Hepatocyte (in vitro differentiated cells): ENCODE measurements around the gene ZBTB44. TPM values are rescaled to one million over a fixed set of nuclear protein-coding genes. Genes with fewer than 3 reads are reported as not detected.
"Not testable (repeated sequence)": the region's sequence is repeated elsewhere in the genome, so short reads cannot be mapped to it uniquely, and the experiment has no call there.

Source experiments
- DNase-seq: peaks from one replicate; pipeline ENCODE4 v3.0.0-alpha.2; 2016; ENCODE audit warnings: low spot score
- H2AFZ ChIP-seq: fragments of 200-600 bp; sonication (generic); 2 replicates; pipeline ENCODE4 v1.6.0; 2016; ENCODE audit warnings: antibody characterized with exemption, mild to moderate bottlenecking
- H3K27ac ChIP-seq: fragments of 200-600 bp; sonication (generic); 2 replicates; pipeline ENCODE4 v1.5.1; 2016; ENCODE audit warnings: mild to moderate bottlenecking
- H3K27me3 ChIP-seq: fragments of 200-600 bp; sonication (generic); 2 replicates; pipeline ENCODE4 v1.6.1; 2016
- H3K36me3 ChIP-seq: fragments of 200-600 bp; sonication (generic); replicated peaks from 2 replicates; pipeline ENCODE4 v1.5.1; 2016; ENCODE audit warnings: low read depth; ENCODE audit not compliant: insufficient read depth
- H3K4me1 ChIP-seq: fragments of 200-600 bp; sonication (generic); 2 replicates; pipeline ENCODE4 v1.5.1; 2016; ENCODE audit warnings: mild to moderate bottlenecking, moderate library complexity; ENCODE audit not compliant: insufficient read depth
- H3K4me2 ChIP-seq: fragments of 200-600 bp; sonication (generic); 2 replicates; pipeline ENCODE4 v1.6.0; 2016
- H3K4me3 ChIP-seq: fragments of 200-600 bp; sonication (generic); 2 replicates; pipeline ENCODE4 v1.5.1; 2016; ENCODE audit warnings: mild to moderate bottlenecking
- H3K79me2 ChIP-seq: fragments of 200-600 bp; sonication (generic); 2 replicates; pipeline ENCODE4 v1.6.0; 2017; ENCODE audit warnings: mild to moderate bottlenecking
- H3K9me2 ChIP-seq: fragments of 200-600 bp; sonication (generic); replicated peaks from 2 replicates; pipeline ENCODE4 v1.6.0; 2017; ENCODE audit warnings: mild to moderate bottlenecking; ENCODE audit not compliant: insufficient read depth
- H3K9me3 ChIP-seq: fragments of 200-600 bp; sonication (generic); 2 replicates; pipeline ENCODE4 v1.5.1; 2016; ENCODE audit warnings: low read depth, mild to moderate bottlenecking
- H4K20me1 ChIP-seq: fragments of 200-600 bp; sonication (generic); 2 replicates; pipeline ENCODE4 v1.6.0; 2016; ENCODE audit warnings: mild to moderate bottlenecking; ENCODE audit not compliant: insufficient read depth, poor library complexity, severe bottlenecking
- CTCF ChIP-seq: fragments of 200-600 bp; sonication (generic); IDR thresholded peaks from 2 replicates; pipeline ENCODE4 v1.5.1; 2016; ENCODE audit warnings: antibody characterized with exemption, mild to moderate bottlenecking; ENCODE audit not compliant: poor library complexity
- EZH2 ChIP-seq: fragments of 200-600 bp; sonication (generic); IDR thresholded peaks from 2 replicates; pipeline ENCODE4 v1.6.1; 2016; ENCODE audit warnings: antibody characterized with exemption, mild to moderate bottlenecking, borderline replicate concordance
- EZH2phosphoT487 ChIP-seq: fragments of 200-600 bp; sonication (generic); IDR thresholded peaks from one replicate; pipeline ENCODE4 v1.6.1; 2018; ENCODE audit warnings: antibody characterized with exemption, mild to moderate bottlenecking, low read depth, moderate library complexity; ENCODE audit not compliant: unreplicated experiment, severe bottlenecking
- WGBS: methylation state at CpG from one replicate; pipeline ENCODE4 v1.1.6; 2016; ENCODE audit warnings: low lambda C conversion rate; ENCODE audit errors: missing lambda C conversion rate; 5-methylcytosine and 5-hydroxymethylcytosine counted together
- polyA plus RNA-seq: library from polyadenylated mRNA; unstranded; fragments of >200 nt; fragmentation: Nextera tagmentation; extraction: Ambion mirVana; gene quantifications from 2 replicates; pipeline ENCODE4 v1.2.1, GENCODE V29; 2016
- total RNA-seq: library from RNA; depleted of rRNA; stranded (reverse); fragments of >200 nt; gene quantifications from 2 replicates; pipeline ENCODE4 v1.2.3, GENCODE V29; 2014

ZBTB44 gene
- total and polyA plus RNA-seq, 2 experiments from 2014 or later = 7.3 to 53.8 TPM

DNA sequence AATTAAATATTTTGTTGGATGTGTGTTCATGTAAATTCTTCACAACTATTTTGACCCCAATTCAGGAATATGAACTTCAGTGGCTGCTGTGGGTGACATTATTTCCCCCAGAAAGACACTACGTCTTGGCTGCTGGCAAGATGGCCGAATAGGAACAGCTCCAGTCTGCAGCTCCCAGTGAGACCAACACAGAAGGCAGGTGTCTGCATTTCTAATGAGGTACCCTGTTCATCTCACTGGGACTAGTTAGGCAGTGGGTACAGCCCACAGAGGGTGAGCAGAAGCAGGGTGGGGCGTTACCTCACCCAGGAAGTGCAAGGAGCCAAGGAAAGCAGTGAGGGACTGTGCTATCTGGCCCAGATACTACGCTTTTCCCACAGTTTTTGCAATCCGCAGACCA lies 65.3 kb downstream of the ZBTB44 start:
- no peak overlapping the region for H3K4me2 ChIP-seq
- no peak for TF ChIP-seq EZH2phosphoT487
- TF ChIP-seq CTCF = no peak
- no peak for TF ChIP-seq EZH2
- H3K4me1 ChIP-seq = no peaks in the 10 kb centered on the region
- DNase-seq = no peak
- WGBS = over 99% methylated on average over 5 of the region's 5 CpGs
- H2AFZ ChIP-seq = no peak overlapping the region
- peaks cover 8% of the 10 kb centered on the region for H3K9me3 ChIP-seq
- no peaks in the 10 kb centered on the region for H3K27me3 ChIP-seq
- no peaks in the 10 kb centered on the region for H3K36me3 ChIP-seq
- peaks cover 52% of the 10 kb centered on the region for H3K79me2 ChIP-seq
- H3K27ac ChIP-seq = no peak overlapping the region
- H3K9me2 ChIP-seq = no peaks in the 10 kb centered on the region
- H3K4me3 ChIP-seq = no peak overlapping the region
- peaks cover 14% of the 10 kb centered on the region for H4K20me1 ChIP-seq

DNA sequence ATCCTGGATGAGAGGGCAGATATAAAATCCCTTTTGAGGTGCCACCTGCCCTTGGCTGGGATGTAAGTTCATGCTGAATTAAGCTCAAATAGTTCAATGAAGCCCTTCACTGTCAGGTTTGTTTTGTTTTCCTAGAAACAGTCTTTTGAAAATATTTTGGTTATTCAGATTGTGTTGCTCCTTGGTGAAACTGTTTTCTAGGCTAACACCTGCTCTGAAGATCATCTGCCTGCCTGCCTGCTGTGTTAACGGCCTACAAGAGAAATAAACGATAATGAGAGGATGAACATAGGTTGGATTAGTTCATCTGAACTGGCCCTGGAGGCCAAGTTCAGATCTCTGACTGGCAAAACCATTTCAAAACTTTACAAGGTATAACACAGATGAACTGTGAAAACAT lies 67.4 kb downstream of the ZBTB44 start:
- Histone ChIP-seq H3K4me1 (no peaks in the 10 kb centered on the region), H3K79me2 (peaks cover 39% of the 10 kb centered on the region), H3K36me3 (no peaks in the 10 kb centered on the region), H4K20me1 (peaks cover 14% of the 10 kb centered on the region), H3K4me3 (no peak overlapping the region), H2AFZ (no peak overlapping the region), H3K9me3 (peaks cover 7% of the 10 kb centered on the region), H3K9me2 (no peaks in the 10 kb centered on the region), H3K4me2 (no peak overlapping the region), H3K27me3 (no peaks in the 10 kb centered on the region), H3K27ac (no peak overlapping the region)
- TF ChIP-seq EZH2phosphoT487 = no peak
- no peak for TF ChIP-seq CTCF
- TF ChIP-seq EZH2 = no peak
- DNase-seq = no peak
- WGBS = 91% methylated on average over 2 of the region's 2 CpGs

DNA sequence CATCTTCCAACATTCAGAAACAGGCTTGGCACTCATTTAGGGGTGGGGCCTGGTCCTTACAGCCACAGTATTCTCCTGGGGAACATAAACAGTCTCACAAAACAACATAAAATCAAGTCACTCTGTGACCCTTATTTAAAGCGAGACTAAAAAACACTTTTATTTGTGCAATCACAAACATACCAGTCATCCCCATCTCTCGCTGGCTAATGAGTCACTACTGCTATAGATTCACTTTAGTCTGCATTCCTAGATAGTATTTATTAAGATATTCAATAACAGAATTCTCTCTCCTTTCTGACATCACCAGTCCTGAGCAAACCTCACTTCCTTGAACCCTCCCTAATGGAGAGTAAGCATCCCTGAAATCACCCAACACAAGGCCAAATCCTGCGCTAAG lies 68.0 kb downstream of the ZBTB44 start:
- no peak overlapping the region for H3K4me3 ChIP-seq
- H3K27me3 ChIP-seq = no peaks in the 10 kb centered on the region
- peaks cover 14% of the 10 kb centered on the region for H4K20me1 ChIP-seq
- H2AFZ ChIP-seq = no peak overlapping the region
- WGBS = 94% methylated on average over 3 of the region's 3 CpGs
- DNase-seq = no peak
- H3K79me2 ChIP-seq = peaks cover 34% of the 10 kb centered on the region
- no peak for TF ChIP-seq CTCF
- TF ChIP-seq EZH2phosphoT487 = no peak
- TF ChIP-seq EZH2 = no peak
- no peaks in the 10 kb centered on the region for H3K36me3 ChIP-seq
- no peak overlapping the region for H3K4me2 ChIP-seq
- H3K27ac ChIP-seq = no peak overlapping the region
- no peaks in the 10 kb centered on the region for H3K9me2 ChIP-seq
- H3K4me1 ChIP-seq = no peaks in the 10 kb centered on the region
- H3K9me3 ChIP-seq = peaks cover 1% of the 10 kb centered on the region

DNA sequence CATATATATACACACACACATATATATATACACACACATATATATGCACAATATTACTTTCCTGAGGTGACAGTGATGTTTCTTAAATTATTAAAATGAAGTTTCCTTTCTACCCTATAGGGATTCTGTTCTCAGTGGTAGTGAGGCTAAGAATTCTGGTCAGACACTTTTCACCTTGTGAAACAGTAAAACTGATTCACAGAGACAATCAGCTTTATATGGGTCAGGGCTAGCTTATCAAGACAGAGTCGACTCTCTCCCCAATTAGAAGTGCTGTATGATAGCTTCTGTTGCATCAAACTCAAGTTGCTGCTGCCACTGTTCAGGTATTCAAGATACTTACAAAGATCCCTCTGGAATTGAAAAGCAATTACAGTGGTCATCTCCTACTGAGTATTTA lies 68.4 kb downstream of the ZBTB44 start:
- Histone ChIP-seq H3K27ac (no peak overlapping the region), H3K9me3 (no peaks in the 10 kb centered on the region), H3K36me3 (no peaks in the 10 kb centered on the region), H3K27me3 (no peaks in the 10 kb centered on the region), H2AFZ (no peak overlapping the region), H4K20me1 (peaks cover 14% of the 10 kb centered on the region), H3K4me3 (no peak overlapping the region), H3K4me1 (no peaks in the 10 kb centered on the region), H3K9me2 (no peaks in the 10 kb centered on the region), H3K79me2 (peaks cover 29% of the 10 kb centered on the region), H3K4me2 (no peak overlapping the region)
- TF ChIP-seq EZH2 (no peak), CTCF (no peak), EZH2phosphoT487 (no peak)
- 73% methylated on average over 1 of the region's 1 CpG for WGBS
- DNase-seq = no peak

- H3K79me2 ChIP-seq = peaks cover 21% of the 10 kb centered on the region
- H3K4me3 ChIP-seq, H3K27ac ChIP-seq, H3K9me3 ChIP-seq, H3K4me1 ChIP-seq, H3K4me2 ChIP-seq, DNase-seq, H2AFZ ChIP-seq, H3K9me2 ChIP-seq, H3K36me3 ChIP-seq, H3K27me3 ChIP-seq: not testable (repeated sequence)
- peaks cover 10% of the 10 kb centered on the region for H4K20me1 ChIP-seq
- 93% methylated on average over 6 of the region's 6 CpGs for WGBS
Observed at GRCh38 chr11:130245375-130245774, 69.3 kb downstream of the ZBTB44 start.
